IMR-90 (cell line): Measurements from ENCODE around the gene PSMA4. TPM values are rescaled to one million over a fixed set of nuclear protein-coding genes. Genes with fewer than 3 reads are reported as not detected.

Experiments
- ATAC-seq: fragments of 200-7000 bp; cut with Tn5 transposase; 2 replicates; pipeline ENCODE4 v1.9.1; 2020; ENCODE audit warnings: low read depth, mild to moderate bottlenecking, moderate library complexity
- Bru-seq: library from RNA; stranded (reverse); fragments of 400-500 nt; gene quantifications from one replicate; lab custom pipeline; 2021; lab: Mats Ljungman, UMichigan
- BruChase-seq, 2 experiments: library from RNA; stranded (reverse); fragments of 400-500 nt; gene quantifications; one replicate each; lab custom pipeline; 2021; lab: Mats Ljungman, UMichigan
- BruUV-seq: library from RNA; stranded (reverse); fragments of 400-500 nt; replicated peaks from 2 replicates; lab custom pipeline; 2021; lab: Mats Ljungman, UMichigan
- CTCF ChIA-PET: fragments of 300-600 bp; formaldehyde crosslinking; extraction: SDS; loops from one replicate; lab custom pipeline; 2021; ENCODE audit warnings: antibody characterized with exemption; lab: Yijun Ruan, JAX
- POLR2A ChIA-PET: fragments of 300-600 bp; sonication (Branson Sonifier 250); formaldehyde crosslinking; loops from one replicate; lab custom pipeline; 2022; ENCODE audit warnings: antibody characterized with exemption; ENCODE audit not compliant: unreplicated experiment; lab: Charles Lee
- DNase-seq: peaks from one replicate; pipeline ENCODE4 v3.0.0; 2013
- H2AFZ ChIP-seq: replicated peaks from 2 replicates; pipeline ENCODE3; 2013; ENCODE audit warnings: low read length, mild to moderate bottlenecking; ENCODE audit not compliant: poor library complexity
- H2AK5ac ChIP-seq: 2 replicates; pipeline ENCODE4 v1.6.1; 2013; ENCODE audit warnings: low read depth, low read length, inconsistent platforms
- H2AK9ac ChIP-seq: replicated peaks from 2 replicates; pipeline ENCODE3; 2013; ENCODE audit warnings: mild to moderate bottlenecking, low read depth, low read length, moderate library complexity; ENCODE audit not compliant: poor library complexity
- H2BK120ac ChIP-seq: 2 replicates; pipeline ENCODE4 v1.6.1; 2013; ENCODE audit warnings: low read depth, low read length, inconsistent platforms
- H2BK15ac ChIP-seq: 3 replicates; pipeline ENCODE4 v1.6.1; 2013; ENCODE audit warnings: low read depth, low read length, inconsistent platforms
- H2BK20ac ChIP-seq: 2 replicates; pipeline ENCODE4 v1.6.1; 2013; ENCODE audit warnings: low read depth, mild to moderate bottlenecking, inconsistent platforms, low read length, moderate library complexity
- H2BK5ac ChIP-seq: 2 replicates; pipeline ENCODE4 v1.6.1; 2013; ENCODE audit warnings: mild to moderate bottlenecking, low read depth, low read length, inconsistent platforms; ENCODE audit not compliant: poor library complexity, severe bottlenecking
- H3K14ac ChIP-seq: replicated peaks from 2 replicates; pipeline ENCODE4 v1.6.1; 2013; ENCODE audit warnings: low read depth, low read length, inconsistent platforms
- H3K18ac ChIP-seq: 2 replicates; pipeline ENCODE4 v1.6.1; 2013; ENCODE audit warnings: low read depth, low read length, control low read depth
- H3K23ac ChIP-seq: 2 replicates; pipeline ENCODE4 v1.6.1; 2013; ENCODE audit warnings: low read depth, low read length, inconsistent platforms
- H3K27ac ChIP-seq: 2 replicates; pipeline ENCODE4 v1.5.1; 2013; ENCODE audit warnings: mild to moderate bottlenecking, control low read depth, low read length; ENCODE audit not compliant: insufficient read depth
- H3K27me3 ChIP-seq: 2 replicates; pipeline ENCODE4 v1.6.1; 2013; ENCODE audit warnings: low read length; ENCODE audit not compliant: control insufficient read depth, insufficient read depth
- H3K36me3 ChIP-seq: 2 replicates; pipeline ENCODE4 v1.6.1; 2013; ENCODE audit warnings: low read length, mixed read lengths; ENCODE audit not compliant: control insufficient read depth, insufficient read depth
- H3K4ac ChIP-seq: 2 replicates; pipeline ENCODE4 v1.6.1; 2013; ENCODE audit warnings: low read depth, low read length, inconsistent platforms
- H3K4me1 ChIP-seq: 2 replicates; pipeline ENCODE4 v1.6.1; 2013; ENCODE audit warnings: low read length, mixed read lengths; ENCODE audit not compliant: control insufficient read depth, insufficient read depth
- H3K4me2 ChIP-seq: 2 replicates; pipeline ENCODE4 v1.6.1; 2013; ENCODE audit warnings: low read depth, mild to moderate bottlenecking, control low read depth, low read length, moderate library complexity
- H3K4me3 ChIP-seq: 2 replicates; pipeline ENCODE4 v1.5.1; 2013; ENCODE audit warnings: low read depth, mild to moderate bottlenecking, control low read depth, low read length, moderate library complexity; ENCODE audit not compliant: insufficient read depth
- H3K56ac ChIP-seq: 2 replicates; pipeline ENCODE4 v1.6.1; 2013; ENCODE audit warnings: low read length, inconsistent platforms; ENCODE audit not compliant: insufficient read depth; ENCODE audit errors: extremely low read depth
- H3K79me1 ChIP-seq, 2 experiments: 2 replicates each; pipeline ENCODE4 v1.6.1; 2013; ENCODE audit warnings: low read length in 2 of 2, inconsistent platforms in 1 of 2, low read depth in 1 of 2
- H3K9ac ChIP-seq: 2 replicates; pipeline ENCODE4 v1.6.1; 2013; ENCODE audit warnings: low read depth, low read length, control low read depth
- H3K9me1 ChIP-seq: 2 replicates; pipeline ENCODE4 v1.6.1; 2013; ENCODE audit warnings: low read length, inconsistent platforms; ENCODE audit not compliant: insufficient read depth
- H3K9me3 ChIP-seq: 2 replicates; pipeline ENCODE4 v1.6.1; 2013; ENCODE audit warnings: low read length; ENCODE audit not compliant: control insufficient read depth, insufficient read depth
- H4K20me1 ChIP-seq: 2 replicates; pipeline ENCODE4 v1.6.1; 2013; ENCODE audit warnings: low read length, inconsistent platforms; ENCODE audit not compliant: insufficient read depth
- H4K5ac ChIP-seq: 2 replicates; pipeline ENCODE4 v1.6.1; 2013; ENCODE audit warnings: mild to moderate bottlenecking, low read depth, low read length, control low read depth
- H4K8ac ChIP-seq, 2 experiments: 2 replicates each; pipeline ENCODE4 v1.6.1; 2013; ENCODE audit warnings: low read depth in 2 of 2, low read length in 2 of 2, control low read depth in 1 of 2, inconsistent platforms in 1 of 2
- H4K91ac ChIP-seq: 2 replicates; pipeline ENCODE4 v1.6.1; 2013; ENCODE audit warnings: low read depth, low read length, inconsistent platforms; ENCODE audit not compliant: insufficient read depth
- BHLHE40 ChIP-seq: fragments of 150-350 bp; IDR thresholded peaks from 2 replicates; pipeline ENCODE4 v1.6.1; 2016; ENCODE audit warnings: mild to moderate bottlenecking, low read depth, low read length
- MAFK ChIP-seq: IDR thresholded peaks from 2 replicates; pipeline ENCODE4 v1.6.1; 2012; ENCODE audit warnings: low read depth, low read length, improper control_type of control experiment
- MAZ ChIP-seq: IDR thresholded peaks from 2 replicates; pipeline ENCODE4 v1.6.1; 2012; ENCODE audit warnings: low read depth, mild to moderate bottlenecking, low read length, improper control_type of control experiment, moderate library complexity, borderline replicate concordance
- MXI1 ChIP-seq: IDR thresholded peaks from 2 replicates; pipeline ENCODE4 v1.6.1; 2012; ENCODE audit warnings: low read depth, mild to moderate bottlenecking, low read length, moderate library complexity, borderline replicate concordance
- NFE2L2 ChIP-seq: fragments of 150-350 bp; IDR thresholded peaks from 2 replicates; pipeline ENCODE4 v1.6.1; 2016; ENCODE audit warnings: low read depth, mild to moderate bottlenecking, low read length
- POLR2A ChIP-seq: IDR thresholded peaks from 2 replicates; pipeline ENCODE4 v1.6.1; 2012; ENCODE audit warnings: mild to moderate bottlenecking, low read depth, low read length
- whole genome bisulfite sequencing, 2 experiments: methylation state at CpG; one replicate each; pipeline versions ENCODE4 v1.1.5 to v1.1.7; 2013; ENCODE audit warnings: missing lambda C conversion rate in 2 of 2; ENCODE audit not compliant: insufficient read length in 1 of 2; ENCODE audit errors: extremely low coverage in 2 of 2; 5-methylcytosine and 5-hydroxymethylcytosine counted together
- dilution Hi-C: fragments of 300-500 bp; cut with HindIII; formaldehyde crosslinking; loops from one replicate; pipeline ENCODE4 v1.14.3; 2018; ENCODE audit warnings: low sequenced_read_pairs; ENCODE audit not compliant: unreplicated experiment
- in situ Hi-C: fragments of 300-500 bp; cut with MboI; formaldehyde crosslinking; loops from 3 replicates; pipeline ENCODE4 v1.14.3; 2019; ENCODE audit warnings: low sequenced_read_pairs, inconsistent platforms, mixed read lengths
- intact Hi-C: fragments of 100-400 bp; cut with micrococcal nuclease; formaldehyde crosslinking; loops from 2 replicates; pipeline ENCODE4 v1.10.0; 2022
- long read RNA-seq: library from polyadenylated mRNA; unstranded; transcript quantifications from one replicate; pipeline ENCODE4 v2.0.0, GENCODE V29; 2021; ENCODE audit not compliant: unreplicated experiment
- polyA plus RNA-seq, 3 experiments: library from polyadenylated mRNA; depleted of rRNA; stranded (reverse); fragments of >200 nt; gene quantifications; 2 replicates each; pipeline ENCODE4 v1.2.3, GENCODE V29; 2012; ENCODE audit warnings: low replicate concordance in 1 of 3
- total RNA-seq: library from RNA; depleted of rRNA; stranded (reverse); fragments of >200 nt; gene quantifications from 2 replicates; pipeline ENCODE4 v1.2.3, GENCODE V29; 2012; rRNA removed
- TF ChIP-seq, protein P1 (sequence below): fragments of 150-350 bp; IDR thresholded peaks from 2 replicates; pipeline ENCODE4 v1.6.1; 2017; ENCODE audit warnings: mild to moderate bottlenecking, antibody characterized with exemption, low read length, low read depth

PSMA4 gene
- 208 and 344 TPM in 2 replicates for total RNA-seq
- polyA plus RNA-seq (2012; rRNA removed) = 209 and 239 TPM in 2 replicates
- polyA plus RNA-seq (2012; cell fraction: cytosol; rRNA removed) = 32.0 and 58.7 TPM in 2 replicates
- polyA plus RNA-seq (2012; cell fraction: nucleus; rRNA removed; ENCODE audit: low replicate concordance) = 12.2 and 107 TPM in 2 replicates
- percentile 77 among the genes with signal in this experiment for Bru-seq, nascent RNA
- BruChase-seq, experiment 1, labeled RNA remaining after a 6-hour chase = percentile 80 among the genes with signal in this experiment
- percentile 70 among the genes with signal in this experiment for BruChase-seq, experiment 2, labeled RNA remaining after a 2-hour chase
- long read RNA-seq, full-length matches to known transcripts = 64 of 93 reads
- long read RNA-seq, partial matches to known transcripts = 26 of 93 reads
- long read RNA-seq, other reads (novel, unspliced or antisense) = 3 of 93 reads

DNA sequence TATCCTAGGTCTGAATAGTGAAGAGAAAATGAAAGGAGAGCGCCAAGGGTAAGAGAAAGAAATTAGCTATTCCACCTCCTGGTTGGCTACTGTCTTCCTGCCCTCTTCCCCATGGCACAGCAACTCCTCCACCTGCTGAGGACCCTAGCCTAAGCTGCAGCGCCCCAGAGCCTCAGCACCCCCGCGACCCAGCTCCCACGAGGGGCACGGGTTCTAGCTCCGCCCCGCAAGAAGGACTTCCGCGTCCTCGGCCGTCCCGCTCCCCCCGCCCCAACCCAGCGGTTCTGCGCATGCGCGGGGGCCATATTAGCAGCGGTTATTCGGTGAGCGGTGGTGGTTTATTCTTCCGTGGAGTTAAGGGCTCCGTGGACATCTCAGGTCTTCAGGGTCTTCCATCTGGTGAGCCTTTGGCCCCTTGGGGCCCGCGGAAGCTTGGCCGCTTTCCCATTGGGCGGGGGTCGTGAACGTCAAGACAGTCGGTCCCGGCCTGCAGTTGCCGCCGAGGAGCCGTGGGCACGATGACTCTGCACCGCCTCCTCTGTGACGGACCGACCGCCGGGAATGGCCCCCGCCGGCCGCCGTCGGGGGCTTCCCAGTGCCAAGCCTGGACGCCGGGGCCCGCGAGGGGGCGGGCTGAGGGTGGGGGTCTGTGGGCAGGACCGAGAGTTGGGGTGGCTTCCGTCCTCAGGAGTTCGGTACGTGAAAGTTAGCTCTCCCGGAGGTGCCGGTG, at the start of gene PSMA4:
Gene PSMA4, plus strand, starts transcription at position 304 of the 730 bp plus-strand sequence. CDS start 1,484 bp downstream, outside the sequence.
- peak within 1 kb of the TSS; percentile 89 for H3K23ac ChIP-seq
- peaks cover 12% of the 10 kb centered on the region for H3K36me3 ChIP-seq
- peak within 1 kb of the TSS; percentile 94 for H3K9ac ChIP-seq
- H3K18ac ChIP-seq = peak within 1 kb of the TSS; percentile 84
- ATAC-seq (peak; percentile 95), DNase-seq (peak; percentile 76)
- H4K91ac ChIP-seq = peak within 1 kb of the TSS; percentile 90
- peaks cover 7% of the 10 kb centered on the region for H4K20me1 ChIP-seq
- ChIA-PET CTCF (interaction anchor here (0.5 kb wide), 1 partner anchor 308 kb away, joined by 5 read pairs; no protein-coding TSS in a partner anchor), POLR2A (interaction anchor here (0.6 kb wide), 1 partner anchor 10 kb away, joined by 7 read pairs; no protein-coding TSS in a partner anchor)
- H3K9me1 ChIP-seq = 0 out of 2 replicates have a peak, but pooled peaks cover 2% of the 10 kb centered on the region
- peak within 1 kb of the TSS; percentile 70 for H2AK5ac ChIP-seq
- peak within 1 kb of the TSS; percentile 46; the same call in 1 of the 3 replicates for H2BK15ac ChIP-seq
- no TSS peak for BruUV-seq
- H3K4ac ChIP-seq = peak within 1 kb of the TSS; percentile 90
- H3K4me2 ChIP-seq = peak within 1 kb of the TSS; percentile 95
- peak within 1 kb of the TSS; percentile 95 for H3K14ac ChIP-seq
- H3K56ac ChIP-seq = peak within 1 kb of the TSS; percentile 98
- H4K5ac ChIP-seq = peak within 1 kb of the TSS; percentile 97
- dilution Hi-C loops (no loop called here), in situ Hi-C loops (no loop called here), intact Hi-C loops (no loop called here)
- H2BK5ac ChIP-seq = peak within 1 kb of the TSS; percentile 90
- no peaks in the 10 kb centered on the region for H3K9me3 ChIP-seq
- H2AFZ ChIP-seq = peak within 1 kb of the TSS; percentile 96
- peak within 1 kb of the TSS; percentile 96 for H3K27ac ChIP-seq
- TF ChIP-seq MAZ (peak; percentile 75), BHLHE40 (no peak), MXI1 (0 out of 2 replicates have a peak, but pooled peaks have one; percentile 5), NFE2L2 (peak; percentile 71; the same call in 1 of the 2 replicates), MAFK (no peak), POLR2A (peak; percentile 79)
- TF ChIP-seq, protein P1, sequence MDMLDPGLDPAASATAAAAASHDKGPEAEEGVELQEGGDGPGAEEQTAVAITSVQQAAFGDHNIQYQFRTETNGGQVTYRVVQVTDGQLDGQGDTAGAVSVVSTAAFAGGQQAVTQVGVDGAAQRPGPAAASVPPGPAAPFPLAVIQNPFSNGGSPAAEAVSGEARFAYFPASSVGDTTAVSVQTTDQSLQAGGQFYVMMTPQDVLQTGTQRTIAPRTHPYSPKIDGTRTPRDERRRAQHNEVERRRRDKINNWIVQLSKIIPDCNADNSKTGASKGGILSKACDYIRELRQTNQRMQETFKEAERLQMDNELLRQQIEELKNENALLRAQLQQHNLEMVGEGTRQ = 0 out of 2 replicates have a peak, but pooled peaks have one; percentile 13
- H2BK120ac ChIP-seq = peak within 1 kb of the TSS; percentile 75
- peaks cover 20 to 31% of the 10 kb centered on the region in 2 experiments for H3K79me1 ChIP-seq
- H3K27me3 ChIP-seq = no peaks in the 10 kb centered on the region
- H2BK20ac ChIP-seq = no peak within 1 kb of the TSS
- WGBS, 2 experiments = 0% methylated on average over 19 of the region's 56 CpGs; no CpG with 5 or more reads in 1 of the 2 experiments
- H2AK9ac ChIP-seq = peak within 1 kb of the TSS; percentile 88
- peak within 1 kb of the TSS; percentile 97 to 99 for H4K8ac ChIP-seq
- H3K4me1 ChIP-seq = no peaks in the 10 kb centered on the region
- H3K4me3 ChIP-seq = peak within 1 kb of the TSS; percentile 93
